Measurements from ENCODE around the gene RFX4. TPM values are rescaled to one million over a fixed set of nuclear protein-coding genes. Genes with fewer than 3 reads are reported as not detected.

The RFX4 gene
- total and polyA plus RNA-seq, 2 donors from 2014 or later, result not detected

GRCh38 chr12:106774808-106775524 lies 192.2 kb downstream of the RFX4 start:
- peak overlapping the region; percentile 37 to 87 (median 62) for H3K9ac ChIP-seq (ENCODE audit: low read length in 3 of 3)
- FAIRE-seq (no peak), DNase-seq (no peak)
- H3K27ac ChIP-seq (ENCODE audit: low read depth in 2 of 2, low read length in 2 of 2), result peak overlapping the region; percentile 96 to 97
- no peaks in the 10 kb centered on the region for H3K36me3 ChIP-seq (ENCODE audit: control insufficient read depth in 2 of 3, insufficient read depth in 3 of 3, low read length in 3 of 3)
- no peaks in the 10 kb centered on the region for H3K9me3 ChIP-seq (ENCODE audit: control insufficient read depth in 2 of 3, insufficient read depth in 1 of 3, low read length in 3 of 3)
- peak overlapping the region; percentile 73 to 96 (median 84) for H3K4me3 ChIP-seq (ENCODE audit: low read length in 3 of 3)
- intact Hi-C loops (cut with DNase I), result no loop called here
- TF ChIP-seq, protein P1, sequence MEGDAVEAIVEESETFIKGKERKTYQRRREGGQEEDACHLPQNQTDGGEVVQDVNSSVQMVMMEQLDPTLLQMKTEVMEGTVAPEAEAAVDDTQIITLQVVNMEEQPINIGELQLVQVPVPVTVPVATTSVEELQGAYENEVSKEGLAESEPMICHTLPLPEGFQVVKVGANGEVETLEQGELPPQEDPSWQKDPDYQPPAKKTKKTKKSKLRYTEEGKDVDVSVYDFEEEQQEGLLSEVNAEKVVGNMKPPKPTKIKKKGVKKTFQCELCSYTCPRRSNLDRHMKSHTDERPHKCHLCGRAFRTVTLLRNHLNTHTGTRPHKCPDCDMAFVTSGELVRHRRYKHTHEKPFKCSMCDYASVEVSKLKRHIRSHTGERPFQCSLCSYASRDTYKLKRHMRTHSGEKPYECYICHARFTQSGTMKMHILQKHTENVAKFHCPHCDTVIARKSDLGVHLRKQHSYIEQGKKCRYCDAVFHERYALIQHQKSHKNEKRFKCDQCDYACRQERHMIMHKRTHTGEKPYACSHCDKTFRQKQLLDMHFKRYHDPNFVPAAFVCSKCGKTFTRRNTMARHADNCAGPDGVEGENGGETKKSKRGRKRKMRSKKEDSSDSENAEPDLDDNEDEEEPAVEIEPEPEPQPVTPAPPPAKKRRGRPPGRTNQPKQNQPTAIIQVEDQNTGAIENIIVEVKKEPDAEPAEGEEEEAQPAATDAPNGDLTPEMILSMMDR (IDR thresholded peaks at IDR 0.05; ENCODE audit: borderline replicate concordance, extremely low read depth, insufficient read depth), result no peak
- no peaks in the 10 kb centered on the region for H3K27me3 ChIP-seq (ENCODE audit: control insufficient read depth, insufficient read depth, low read length)
- peaks cover 0 to 9% (median 5%) of the 10 kb centered on the region in 3 donors for H3K4me1 ChIP-seq (ENCODE audit: control insufficient read depth in 2 of 3, insufficient read depth in 2 of 3, low read depth in 1 of 3, low read length in 3 of 3)

DNA sequence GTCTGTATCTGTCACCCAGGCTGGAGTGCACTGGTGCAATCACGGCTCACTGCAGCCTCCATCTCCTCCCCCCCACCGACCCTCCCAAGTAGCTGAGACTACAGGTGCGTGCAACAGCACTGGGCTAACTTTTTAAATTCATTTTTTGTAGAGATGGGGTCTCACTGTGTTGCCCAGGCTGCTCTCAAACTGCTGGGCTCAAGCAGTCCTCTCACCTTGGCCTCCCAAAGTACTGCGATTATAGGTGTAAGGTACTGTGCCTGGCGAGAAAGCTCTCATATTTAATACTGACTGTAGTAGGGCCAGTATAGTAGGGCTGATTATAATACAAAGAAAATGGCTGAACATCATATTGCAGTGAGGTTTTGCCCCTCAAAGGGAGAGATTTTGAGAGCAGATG lies 194.1 kb downstream of the RFX4 start:
- FAIRE-seq (no peak), DNase-seq (no peak)
- H3K27ac ChIP-seq (ENCODE audit: low read depth in 2 of 2, low read length in 2 of 2), result no peak overlapping the region
- TF ChIP-seq, protein P1 (IDR thresholded peaks at IDR 0.05; ENCODE audit: borderline replicate concordance, extremely low read depth, insufficient read depth), result no peak
- no peaks in the 10 kb centered on the region for H3K27me3 ChIP-seq (ENCODE audit: control insufficient read depth, insufficient read depth, low read length)
- H3K4me1 ChIP-seq (ENCODE audit: control insufficient read depth in 2 of 3, insufficient read depth in 2 of 3, low read depth in 1 of 3, low read length in 3 of 3), result peaks cover 0 to 9% (median 5%) of the 10 kb centered on the region in 3 donors
- H3K36me3 ChIP-seq (ENCODE audit: control insufficient read depth in 2 of 3, insufficient read depth in 3 of 3, low read length in 3 of 3), result no peaks in the 10 kb centered on the region
- intact Hi-C loops (cut with DNase I), result no loop called here
- no peaks in the 10 kb centered on the region for H3K9me3 ChIP-seq (ENCODE audit: control insufficient read depth in 2 of 3, insufficient read depth in 1 of 3, low read length in 3 of 3)
- H3K4me3 ChIP-seq (ENCODE audit: low read length in 3 of 3), result no peak overlapping the region
- H3K9ac ChIP-seq (ENCODE audit: low read length in 3 of 3), result no peak overlapping the region

DNA sequence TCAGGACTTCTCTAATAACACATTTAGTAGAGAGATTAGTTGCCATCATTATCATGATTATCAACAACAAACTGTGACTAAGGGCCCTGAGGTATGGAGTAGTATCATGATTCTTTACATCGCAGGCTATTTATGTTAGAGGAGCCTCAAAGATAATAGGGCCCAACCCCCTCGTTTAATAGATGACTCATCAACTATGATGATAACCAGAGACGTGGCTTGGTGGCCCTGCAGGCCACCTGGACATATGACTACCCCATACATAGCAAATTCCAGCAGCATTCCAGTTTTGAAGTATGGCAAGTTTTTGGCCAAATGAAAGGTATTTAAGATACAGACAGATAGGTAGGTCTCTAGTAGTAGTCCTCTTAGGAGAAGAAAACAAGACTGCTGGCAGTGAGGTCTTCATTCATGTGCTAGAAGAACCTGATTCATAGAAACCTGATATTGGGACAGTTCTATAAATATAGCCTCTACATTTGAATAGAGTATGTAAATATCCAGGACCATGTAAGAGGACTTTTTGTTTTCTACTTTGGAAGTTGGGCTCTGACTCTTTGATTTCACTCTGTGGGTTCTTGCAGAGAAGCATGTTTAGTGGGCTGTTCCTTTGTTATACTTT lies 197.3 kb downstream of the RFX4 start:
- no peaks in the 10 kb centered on the region for H3K9me3 ChIP-seq (ENCODE audit: control insufficient read depth in 2 of 3, insufficient read depth in 1 of 3, low read length in 3 of 3)
- H3K27ac ChIP-seq (ENCODE audit: low read depth in 2 of 2, low read length in 2 of 2), result no peak overlapping the region
- no peak overlapping the region for H3K4me3 ChIP-seq (ENCODE audit: low read length in 3 of 3)
- H3K27me3 ChIP-seq (ENCODE audit: control insufficient read depth, insufficient read depth, low read length), result no peaks in the 10 kb centered on the region
- TF ChIP-seq, protein P1 (IDR thresholded peaks at IDR 0.05; ENCODE audit: borderline replicate concordance, extremely low read depth, insufficient read depth), result no peak
- intact Hi-C loops (cut with DNase I), result no loop called here
- no peak for DNase-seq
- no peak overlapping the region for H3K9ac ChIP-seq (ENCODE audit: low read length in 3 of 3)
- H3K36me3 ChIP-seq (ENCODE audit: control insufficient read depth in 2 of 3, insufficient read depth in 3 of 3, low read length in 3 of 3), result peaks cover 0 to 2% (median 2%) of the 10 kb centered on the region in 3 donors
- H3K4me1 ChIP-seq (ENCODE audit: control insufficient read depth in 2 of 3, insufficient read depth in 2 of 3, low read depth in 1 of 3, low read length in 3 of 3), result peaks cover 0 to 5% (median 3%) of the 10 kb centered on the region in 3 donors
- FAIRE-seq, result no peak
